ENCODE measurements around the gene RFXANK. TPM values are rescaled to one million over a fixed set of nuclear protein-coding genes. Genes with fewer than 3 reads are reported as not detected.
A peak's percentile ranks its signal among the peaks of the same experiment; 100 is the strongest.

Gene RFXANK
- total RNA-seq, 2 experiments from 2014 or later = 82.5 to 104 TPM

- Mint-ChIP-seq H3K9me3 (peaks cover 8% of the 10 kb centered on the region), H3K27me3 (no peaks in the 10 kb centered on the region), H3K4me3 (peak within 1 kb of the TSS; percentile 96), H3K4me1 (peaks cover 45% of the 10 kb centered on the region), H3K27ac (peak within 1 kb of the TSS; percentile 94), H3K36me3 (ENCODE audit: low read depth) (peaks cover 29% of the 10 kb centered on the region)
- CTCF ChIA-PET = interaction anchor here (0.6 to 1.4 kb wide), 9 partner anchors 8 to 360 kb away, joined by 3 to 6 read pairs (median 4); no protein-coding TSS in a partner anchor
- DNase-seq = peak; percentile 94
- POLR2A ChIA-PET = interaction anchor here (0.7 to 1.5 kb wide), 2 partner anchors 8 to 10 kb away, joined by 3 to 10 read pairs; no protein-coding TSS in a partner anchor
Observed at GRCh38 chr19:19203012-19203856, 11.2 kb downstream of the RFXANK start, which contains the start of gene NR2C2AP. TSS of gene NR2C2AP (minus strand) at chr19:19203414. CDS start at chr19:19203060, 354 bp downstream.

- Mint-ChIP-seq H3K36me3 (ENCODE audit: low read depth) (peaks cover 22% of the 10 kb centered on the region), H3K4me1 (peaks cover 45% of the 10 kb centered on the region), H3K4me3 (peak overlapping the region; percentile 96), H3K9me3 (peaks cover 8% of the 10 kb centered on the region), H3K27ac (peak overlapping the region; percentile 94), H3K27me3 (no peaks in the 10 kb centered on the region)
- CTCF ChIA-PET = interaction anchor here (0.7 to 1.4 kb wide), 4 partner anchors 9 to 361 kb away, joined by 3 to 4 read pairs (median 4); no protein-coding TSS in a partner anchor
- POLR2A ChIA-PET = interaction anchor here (0.6 kb wide), 1 partner anchor 10 kb away, joined by 3 read pairs; no protein-coding TSS in a partner anchor
- no peak for DNase-seq
Observed at GRCh38 chr19:19204181-19204580, 12.1 kb downstream of the RFXANK start.

- H3K9me3 Mint-ChIP-seq = peaks cover 8% of the 10 kb centered on the region
- H3K4me3 Mint-ChIP-seq = no peak overlapping the region
- peaks cover 3% of the 10 kb centered on the region for H3K27me3 Mint-ChIP-seq
- CTCF ChIA-PET = interaction anchor here (0.6 to 0.9 kb wide), 3 partner anchors 10 to 31 kb away, joined by 3 to 4 read pairs (median 3); no protein-coding TSS in a partner anchor
- H3K4me1 Mint-ChIP-seq = peaks cover 47% of the 10 kb centered on the region
- H3K36me3 Mint-ChIP-seq (ENCODE audit: low read depth) = peaks cover 18% of the 10 kb centered on the region
- POLR2A ChIA-PET = no interaction called here
- no peak for DNase-seq
- H3K27ac Mint-ChIP-seq = no peak overlapping the region
Observed at GRCh38 chr19:19205416-19206410, 13.7 kb downstream of the RFXANK start.

GRCh38 chr19:19206938-19207337, 14.9 kb downstream of the RFXANK start:
- H3K4me1 Mint-ChIP-seq = peaks cover 45% of the 10 kb centered on the region
- ChIA-PET CTCF (no interaction called here), POLR2A (no interaction called here)
- no peak for DNase-seq
- H3K27me3 Mint-ChIP-seq = peaks cover 9% of the 10 kb centered on the region
- peaks cover 15% of the 10 kb centered on the region for H3K36me3 Mint-ChIP-seq (ENCODE audit: low read depth)
- H3K27ac Mint-ChIP-seq = peak overlapping the region; percentile 84
- peaks cover 8% of the 10 kb centered on the region for H3K9me3 Mint-ChIP-seq
- no peak overlapping the region for H3K4me3 Mint-ChIP-seq

GRCh38 chr19:19207637-19208572, 15.8 kb downstream of the RFXANK start:
- Mint-ChIP-seq H3K36me3 (ENCODE audit: low read depth) (peaks cover 6% of the 10 kb centered on the region), H3K4me1 (peaks cover 35% of the 10 kb centered on the region), H3K27ac (peak overlapping the region; percentile 84), H3K27me3 (peaks cover 16% of the 10 kb centered on the region), H3K9me3 (peaks cover 8% of the 10 kb centered on the region), H3K4me3 (no peak overlapping the region)
- POLR2A ChIA-PET = no interaction called here
- DNase-seq = no peak
- CTCF ChIA-PET = interaction anchor here (1.7 kb wide), 1 partner anchor 17 kb away, joined by 5 read pairs; no protein-coding TSS in a partner anchor

GRCh38 chr19:19209372-19209771, 17.3 kb downstream of the RFXANK start:
- H3K9me3 Mint-ChIP-seq = peaks cover 5% of the 10 kb centered on the region
- H3K36me3 Mint-ChIP-seq (ENCODE audit: low read depth) = peaks cover 2% of the 10 kb centered on the region
- H3K4me3 Mint-ChIP-seq = no peak overlapping the region
- no peak overlapping the region for H3K27ac Mint-ChIP-seq
- ChIA-PET CTCF (interaction anchor here (1.2 to 1.7 kb wide), 2 partner anchors 15 to 20 kb away, joined by 3 to 5 read pairs; no protein-coding TSS in a partner anchor), POLR2A (no interaction called here)
- peaks cover 30% of the 10 kb centered on the region for H3K4me1 Mint-ChIP-seq
- H3K27me3 Mint-ChIP-seq = peaks cover 30% of the 10 kb centered on the region
- DNase-seq = no peak

- Mint-ChIP-seq H3K4me1 (peaks cover 14% of the 10 kb centered on the region), H3K27me3 (peaks cover 34% of the 10 kb centered on the region), H3K4me3 (no peak within 1 kb of the TSS), H3K36me3 (ENCODE audit: low read depth) (peaks cover 2% of the 10 kb centered on the region), H3K27ac (no peak within 1 kb of the TSS), H3K9me3 (peaks cover 4% of the 10 kb centered on the region)
- ChIA-PET CTCF (no interaction called here), POLR2A (no interaction called here)
- DNase-seq = no peak
Observed at GRCh38 chr19:19211499-19212420, 19.7 kb downstream of the RFXANK start, which contains the start of gene NCAN. TSS of gene NCAN (plus strand) at chr19:19211958. CDS start at chr19:19216954, 4,996 bp downstream.

GRCh38 chr19:19212916-19213315, 20.9 kb downstream of the RFXANK start:
- H3K9me3 Mint-ChIP-seq = no peaks in the 10 kb centered on the region
- no peak overlapping the region for H3K4me3 Mint-ChIP-seq
- no peaks in the 10 kb centered on the region for H3K36me3 Mint-ChIP-seq (ENCODE audit: low read depth)
- no peak overlapping the region for H3K27ac Mint-ChIP-seq
- peaks cover 35% of the 10 kb centered on the region for H3K27me3 Mint-ChIP-seq
- H3K4me1 Mint-ChIP-seq = peaks cover 2% of the 10 kb centered on the region
- CTCF ChIA-PET = interaction anchor here (0.7 kb wide), 2 partner anchors 10 to 278 kb away, joined by 3 read pairs; partner anchors contain the start of gene NR2C2AP
- POLR2A ChIA-PET = no interaction called here
- DNase-seq = no peak

GRCh38 chr19:19213426-19214158, 21.5 kb downstream of the RFXANK start:
- H3K4me3 Mint-ChIP-seq = no peak overlapping the region
- POLR2A ChIA-PET = interaction anchor here (0.7 kb wide), 1 partner anchor 9 kb away, joined by 3 read pairs; no protein-coding TSS in a partner anchor
- peaks cover 35% of the 10 kb centered on the region for H3K27me3 Mint-ChIP-seq
- H3K27ac Mint-ChIP-seq = no peak overlapping the region
- CTCF ChIA-PET = interaction anchor here (0.7 kb wide), 2 partner anchors 10 to 277 kb away, joined by 3 read pairs; partner anchors contain the start of gene NR2C2AP
- no peak for DNase-seq
- no peaks in the 10 kb centered on the region for H3K9me3 Mint-ChIP-seq
- H3K4me1 Mint-ChIP-seq = peaks cover 2% of the 10 kb centered on the region
- no peaks in the 10 kb centered on the region for H3K36me3 Mint-ChIP-seq (ENCODE audit: low read depth)

- peaks cover 2% of the 10 kb centered on the region for H3K4me1 Mint-ChIP-seq
- H3K9me3 Mint-ChIP-seq = no peaks in the 10 kb centered on the region
- no peak for DNase-seq
- POLR2A ChIA-PET = interaction anchor here (0.7 kb wide), 1 partner anchor 10 kb away, joined by 3 read pairs; no protein-coding TSS in a partner anchor
- H3K27ac Mint-ChIP-seq = no peak overlapping the region
- H3K4me3 Mint-ChIP-seq = no peak overlapping the region
- peaks cover 35% of the 10 kb centered on the region for H3K27me3 Mint-ChIP-seq
- no peaks in the 10 kb centered on the region for H3K36me3 Mint-ChIP-seq (ENCODE audit: low read depth)
- CTCF ChIA-PET = no interaction called here
Observed at GRCh38 chr19:19214159-19214490, 22.1 kb downstream of the RFXANK start.
